G401 (cell line): ENCODE measurements around the gene CATSPER3. TPM values are rescaled to one million over a fixed set of nuclear protein-coding genes. Genes with fewer than 3 reads are reported as not detected.
A peak's percentile ranks its signal among the peaks of the same experiment; 100 is the strongest.

Experiments
- DNase-seq: peaks from one replicate; pipeline ENCODE4 v3.0.0-alpha.2; 2015; ENCODE audit warnings: low spot score
- in situ Hi-C: cut with HindIII; loops from 2 replicates; pipeline ENCODE4 v1.10.0; 2016; ENCODE audit warnings: low sequenced_read_pairs, mixed read lengths
- total RNA-seq: library from RNA; depleted of rRNA; stranded (reverse); fragments of >200 nt; shearing (Covaris generic); gene quantifications from 2 replicates; pipeline ENCODE4 v1.2.3, GENCODE V29; 2014

Gene CATSPER3
- total RNA-seq, 1 experiment from 2014 or later, result not detected

- in situ Hi-C loops, result loop anchor here (25.0 kb wide), 1 partner anchor 204 kb away; no protein-coding TSS in a partner anchor
- DNase-seq, result no peak
These were observed 40.1 kb downstream of the CATSPER3 start for GRCh38 chr5:135007749-135008363.

DNA sequence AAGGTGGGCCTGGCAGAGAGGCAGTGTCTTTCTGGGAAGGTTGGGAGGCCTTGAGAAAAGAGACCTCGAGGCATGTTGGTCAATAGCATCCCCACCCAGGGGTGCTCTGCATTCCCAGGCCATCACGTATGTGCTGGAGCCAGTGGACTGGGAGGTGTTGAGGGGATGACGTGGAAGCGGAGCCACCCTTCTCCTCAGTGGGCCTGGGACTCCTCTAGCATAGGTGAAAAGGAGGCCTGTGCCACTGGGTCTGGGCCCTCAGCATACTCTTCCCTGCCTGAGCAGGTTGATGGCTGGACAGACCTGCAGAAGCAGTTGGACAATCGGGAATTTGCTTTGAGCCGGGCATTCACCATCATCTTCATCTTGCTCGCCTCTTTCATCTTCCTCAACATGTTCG, 40.8 kb downstream of the CATSPER3 start:
- in situ Hi-C loops, result loop anchor here (25.0 kb wide), 1 partner anchor 204 kb away; no protein-coding TSS in a partner anchor
- no peak for DNase-seq

DNA sequence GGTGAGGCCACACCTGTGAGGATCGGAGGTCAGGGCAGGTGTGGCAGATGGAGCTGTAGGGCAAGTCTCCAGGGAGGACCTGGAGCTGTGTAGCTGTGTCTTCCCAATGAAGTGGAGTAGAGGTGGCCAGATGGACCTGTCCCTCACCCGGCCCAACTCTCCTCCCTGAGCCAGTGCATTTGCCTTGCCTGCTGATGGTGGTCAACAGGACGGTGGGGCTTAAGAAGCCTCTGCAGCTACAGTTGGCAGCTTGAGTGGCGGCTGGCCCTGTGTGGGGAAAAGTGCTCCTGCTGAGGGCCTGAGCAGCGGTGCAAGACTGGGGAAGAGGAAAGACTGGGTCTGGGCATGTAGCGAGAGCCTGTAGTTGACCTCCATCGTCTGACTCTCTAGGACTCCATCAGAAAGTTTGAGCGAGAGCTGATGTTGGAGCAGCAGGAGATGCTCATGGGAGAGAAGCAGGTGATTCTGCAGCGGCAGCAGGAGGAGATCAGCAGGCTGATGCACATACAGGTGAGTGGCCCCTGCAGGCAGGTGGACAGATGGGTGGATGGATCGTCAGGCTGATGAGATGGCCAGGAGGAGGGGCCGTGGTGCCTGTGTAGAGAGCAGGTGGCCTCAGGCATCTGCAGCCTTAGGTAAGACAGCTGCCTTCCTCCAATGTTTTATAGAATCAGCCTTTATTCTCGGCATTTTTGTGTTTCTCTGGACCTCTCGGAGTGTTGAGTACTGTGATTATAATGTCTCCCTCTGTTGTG, 41.5 kb downstream of the CATSPER3 start:
- no peak for DNase-seq

GRCh38 chr5:135009736-135010501, 42.2 kb downstream of the CATSPER3 start:
- in situ Hi-C loops, result loop anchor here (25.0 kb wide), 1 partner anchor 202 kb away; no protein-coding TSS in a partner anchor
- no peak for DNase-seq

More for the DNA sequence above, 41.5 kb downstream of the CATSPER3 start:
- in situ Hi-C loops, result loop anchor here (25.0 kb wide), 1 partner anchor 203 kb away; no protein-coding TSS in a partner anchor

- in situ Hi-C loops, result loop anchor here (25.0 kb wide), 1 partner anchor 202 kb away; no protein-coding TSS in a partner anchor
- DNase-seq, result no peak
These were observed 43.0 kb downstream of the CATSPER3 start for GRCh38 chr5:135010502-135011354.

GRCh38 chr5:135011355-135012032, 43.8 kb downstream of the CATSPER3 start:
- in situ Hi-C loops, result loop anchor here (25.0 kb wide), 1 partner anchor 201 kb away; no protein-coding TSS in a partner anchor
- no peak for DNase-seq

DNA sequence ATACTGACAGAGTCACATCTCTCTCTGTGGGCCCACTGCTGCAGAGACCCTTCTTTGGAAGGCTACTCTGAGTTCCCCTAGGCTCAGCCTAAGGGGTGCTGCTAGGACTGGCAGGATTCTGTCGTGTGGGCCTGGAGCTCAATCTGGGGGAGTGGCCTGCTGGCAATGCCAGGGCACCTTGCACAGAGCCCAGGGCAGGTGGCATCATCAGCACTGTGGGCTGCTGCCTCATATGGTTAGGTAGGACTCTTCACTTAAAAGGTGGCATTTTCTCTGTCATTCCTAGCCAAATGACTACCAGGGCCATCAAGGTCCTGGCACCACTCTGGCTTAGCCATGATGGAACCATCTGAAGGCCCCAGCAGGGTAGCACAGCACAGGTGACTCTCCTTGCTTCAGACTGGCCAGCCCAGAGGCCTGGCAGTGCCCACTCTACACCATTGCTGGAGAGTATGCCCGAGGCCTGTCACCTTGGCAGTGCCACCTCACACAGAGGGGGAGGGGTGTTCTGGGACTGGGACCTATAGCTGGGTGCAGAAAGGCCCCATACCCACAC, 44.4 kb downstream of the CATSPER3 start:
- in situ Hi-C loops, result loop anchor here (25.0 kb wide), 1 partner anchor 200 kb away; no protein-coding TSS in a partner anchor
- DNase-seq, result no peak

GRCh38 chr5:135012951-135013391, 45.3 kb downstream of the CATSPER3 start:
- no peak for DNase-seq
- in situ Hi-C loops, result loop anchor here (25.0 kb wide), 1 partner anchor 199 kb away; no protein-coding TSS in a partner anchor

DNA sequence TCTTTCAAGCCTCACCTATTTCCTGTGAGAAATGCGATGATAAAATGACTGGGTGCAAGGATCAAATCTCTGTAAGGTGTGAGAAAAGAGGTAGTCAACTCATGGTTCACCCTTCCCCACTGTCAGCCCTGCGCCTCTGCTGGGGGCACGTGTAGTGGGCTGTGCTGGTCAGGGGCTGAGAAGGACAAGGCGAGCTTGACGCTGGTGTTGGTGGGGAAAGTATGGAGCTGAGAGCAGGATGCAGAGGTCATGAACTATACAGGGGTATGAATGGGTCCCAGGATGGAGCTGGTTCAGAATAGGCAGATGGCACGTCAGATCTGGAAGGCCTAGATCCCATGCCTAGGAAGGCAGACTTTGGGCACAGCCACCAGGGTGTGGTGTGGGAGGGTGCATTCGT, 45.7 kb downstream of the CATSPER3 start:
- DNase-seq, result no peak

GRCh38 chr5:135013947-135014570, 46.4 kb downstream of the CATSPER3 start:
- peak; percentile 18 for DNase-seq
- in situ Hi-C loops, result loop anchor here (25.0 kb wide), 1 partner anchor 198 kb away; no protein-coding TSS in a partner anchor

More for the DNA sequence above, 45.7 kb downstream of the CATSPER3 start:
- in situ Hi-C loops, result loop anchor here (25.0 kb wide), 1 partner anchor 199 kb away; no protein-coding TSS in a partner anchor

GRCh38 chr5:135015942-135016341, 48.2 kb downstream of the CATSPER3 start:
- DNase-seq, result no peak
- in situ Hi-C loops, result loop anchor here (25.0 kb wide), 1 partner anchor 196 kb away; no protein-coding TSS in a partner anchor

- in situ Hi-C loops, result loop anchor here (25.0 kb wide), 1 partner anchor 195 kb away; no protein-coding TSS in a partner anchor
- DNase-seq, result peak; percentile 84
These were observed 49.2 kb downstream of the CATSPER3 start for GRCh38 chr5:135016861-135017290.

DNA sequence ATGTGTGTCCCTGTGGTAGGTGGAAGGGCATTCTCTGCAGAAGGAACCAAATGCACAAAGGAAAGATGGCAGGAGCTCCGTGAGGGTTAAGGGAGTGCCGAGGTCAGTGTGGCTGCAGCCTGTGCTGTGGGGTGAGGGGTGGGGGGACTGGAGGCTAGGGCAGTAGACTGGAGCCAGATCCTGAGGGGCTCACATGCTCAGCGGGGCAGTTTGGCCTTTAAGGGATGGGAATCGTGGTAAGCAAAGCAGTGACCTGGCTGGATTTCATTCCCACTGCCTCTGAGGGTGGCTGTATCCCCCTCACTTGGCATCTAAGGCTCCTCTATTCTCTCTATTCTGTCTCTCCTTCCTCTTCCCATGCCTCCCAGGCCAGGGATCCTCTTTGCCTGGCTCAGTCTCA, 50.8 kb downstream of the CATSPER3 start:
- in situ Hi-C loops, result loop anchor here (25.0 kb wide), 1 partner anchor 194 kb away; no protein-coding TSS in a partner anchor

DNA sequence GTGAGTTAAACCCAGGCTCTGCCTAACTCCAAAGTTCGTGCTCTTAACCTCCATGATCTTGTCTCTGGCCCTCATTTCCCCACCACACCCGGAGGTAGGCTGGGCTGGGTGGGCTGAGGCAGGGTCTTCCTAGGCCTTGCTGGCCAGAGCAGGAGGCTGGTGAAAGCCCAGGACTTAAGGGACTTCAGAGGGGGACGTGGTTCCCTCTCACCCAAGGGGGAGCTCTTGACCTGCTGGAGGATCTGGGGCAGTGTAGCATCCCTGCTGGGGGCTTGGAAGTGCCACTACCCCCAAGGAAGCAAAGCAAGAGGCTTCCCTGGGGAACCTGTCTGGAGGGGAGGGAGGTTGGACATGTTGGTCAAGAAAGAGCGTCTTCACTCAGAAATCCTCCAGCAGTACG, 51.6 kb downstream of the CATSPER3 start:
- no peak for DNase-seq
- in situ Hi-C loops, result loop anchor here (25.0 kb wide), 1 partner anchor 193 kb away; no protein-coding TSS in a partner anchor

More for the DNA sequence above, 50.8 kb downstream of the CATSPER3 start:
- no peak for DNase-seq

- DNase-seq, result no peak
- in situ Hi-C loops, result loop anchor here (25.0 kb wide), 1 partner anchor 192 kb away; no protein-coding TSS in a partner anchor
These were observed 52.6 kb downstream of the CATSPER3 start for GRCh38 chr5:135020111-135020895.
